HL-60/S4 treated with retinoic acid at 250 ng/mL for 4 days and 3 days (cell line): ENCODE results near the gene GPR173.

Source experiments
- in situ Hi-C: fragments of 300-500 bp; cut with MboI; formaldehyde crosslinking; loops from 2 replicates; pipeline ENCODE4 v1.7.0; 2022; ENCODE audit warnings: low sequenced_read_pairs

GPR173 gene

DNA sequence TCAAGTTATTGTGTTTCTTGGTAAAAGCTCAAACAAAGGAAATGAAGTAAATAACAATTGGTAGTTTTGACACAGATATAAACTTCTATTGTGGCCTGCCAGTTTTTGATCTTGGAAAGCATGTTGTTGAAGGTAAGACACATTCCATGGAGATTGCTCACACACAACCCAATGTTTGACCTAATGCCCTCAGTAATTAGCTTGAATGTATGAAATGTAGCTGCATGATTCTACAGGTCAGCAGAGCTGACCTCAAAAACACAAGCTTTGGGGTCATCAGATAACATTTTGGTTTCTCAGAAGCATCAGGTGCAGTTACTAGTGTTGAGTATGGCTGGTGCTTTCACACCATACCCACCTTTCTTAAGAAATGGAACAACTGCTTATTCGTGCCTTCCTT is 16.5 kb downstream of the GPR173 start:
- in situ Hi-C loops, result no loop called here

DNA sequence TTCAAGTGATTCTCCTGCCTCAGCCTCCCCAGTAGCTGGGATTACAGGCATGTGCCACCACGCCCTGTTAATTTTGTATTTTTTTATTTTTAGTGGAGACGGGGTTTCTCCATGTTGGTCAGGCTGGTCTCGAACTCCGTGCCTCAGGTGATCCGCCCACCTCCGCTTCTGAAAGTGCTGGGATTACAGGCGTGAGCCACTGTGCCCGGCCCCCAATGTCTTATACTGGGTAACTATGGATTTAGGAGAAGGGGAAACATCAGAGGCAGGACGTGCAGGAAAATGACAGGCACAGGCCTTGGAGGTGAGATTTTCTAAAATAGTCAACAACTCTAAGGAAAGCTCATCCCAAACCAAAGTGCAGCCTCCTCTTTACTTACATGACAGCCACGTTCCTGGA is 22.5 kb downstream of the GPR173 start:
- in situ Hi-C loops, result no loop called here

DNA sequence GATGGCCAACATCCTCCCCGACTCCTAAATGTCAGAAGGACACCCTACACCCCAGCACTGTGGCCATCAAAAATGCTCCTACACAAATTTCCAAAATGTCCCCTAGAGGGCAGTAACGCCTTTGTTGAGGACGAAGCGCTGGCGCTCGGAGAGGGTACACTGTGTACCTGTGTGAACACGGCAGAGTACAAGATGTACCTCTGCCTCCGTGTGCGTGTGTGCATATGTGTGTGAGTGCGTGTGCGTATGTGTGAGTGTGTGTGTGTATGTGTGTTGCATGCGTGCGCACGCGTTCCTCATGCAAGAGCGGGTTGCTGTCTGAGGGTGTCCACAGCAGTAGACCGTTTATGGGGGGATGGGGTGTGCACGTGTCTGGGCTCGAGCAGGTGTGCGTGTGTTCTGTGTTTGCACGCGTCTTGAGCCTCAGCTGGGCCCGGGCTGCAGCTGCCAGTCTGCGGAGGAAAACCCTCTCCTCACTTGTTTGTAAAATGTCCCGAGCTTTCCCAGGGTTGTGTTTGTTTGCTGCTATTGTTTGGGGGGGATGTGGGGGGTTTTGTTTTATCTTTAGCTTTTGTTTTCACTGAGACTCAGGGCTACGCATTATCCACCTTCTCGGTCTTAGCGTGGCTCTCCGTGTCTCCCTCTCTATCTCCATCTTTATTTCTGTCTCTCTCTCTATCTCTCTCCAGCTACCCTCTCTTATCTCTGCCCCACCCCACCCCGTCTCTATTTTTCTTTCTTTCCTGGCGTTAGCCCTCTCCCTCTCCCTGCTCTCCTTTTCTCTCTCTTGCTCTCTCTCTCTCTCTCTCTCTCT is 23.2 kb downstream of the GPR173 start:
- in situ Hi-C loops, result no loop called here

DNA sequence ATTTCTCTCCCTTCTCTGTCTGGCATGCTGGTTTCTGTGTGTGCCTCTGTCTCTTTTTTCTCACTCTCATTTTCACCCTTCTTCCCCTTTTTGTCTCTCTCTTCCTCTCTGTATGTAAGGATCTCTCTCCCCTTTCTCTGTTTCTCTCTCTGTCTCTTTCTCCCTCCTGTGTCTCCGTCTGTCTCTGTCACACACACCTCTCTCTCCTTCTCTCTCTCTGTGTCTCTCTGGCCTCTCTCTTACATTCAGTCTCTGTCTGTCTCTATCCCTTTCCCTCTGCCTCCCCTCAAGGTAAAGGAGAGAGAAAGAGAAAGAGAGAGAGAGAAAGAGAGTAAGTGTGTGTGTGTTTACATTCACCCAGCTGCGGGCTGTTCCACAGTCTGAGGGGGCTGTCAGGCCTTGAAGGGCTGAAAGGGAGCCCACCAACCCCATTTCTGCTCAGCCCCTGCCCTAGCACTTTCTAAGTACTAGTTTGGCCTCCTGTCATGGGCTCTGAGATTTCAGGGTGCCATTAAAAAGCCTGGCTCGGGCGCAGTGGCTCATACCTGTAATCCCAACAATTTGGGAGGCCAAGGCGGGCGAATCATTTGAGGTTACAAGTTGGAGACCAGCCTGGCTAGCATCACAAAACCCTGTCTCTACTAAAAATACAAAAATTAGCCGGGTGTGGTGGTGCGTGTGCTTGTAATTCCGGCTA is 24.0 kb downstream of the GPR173 start:
- in situ Hi-C loops, result no loop called here

DNA sequence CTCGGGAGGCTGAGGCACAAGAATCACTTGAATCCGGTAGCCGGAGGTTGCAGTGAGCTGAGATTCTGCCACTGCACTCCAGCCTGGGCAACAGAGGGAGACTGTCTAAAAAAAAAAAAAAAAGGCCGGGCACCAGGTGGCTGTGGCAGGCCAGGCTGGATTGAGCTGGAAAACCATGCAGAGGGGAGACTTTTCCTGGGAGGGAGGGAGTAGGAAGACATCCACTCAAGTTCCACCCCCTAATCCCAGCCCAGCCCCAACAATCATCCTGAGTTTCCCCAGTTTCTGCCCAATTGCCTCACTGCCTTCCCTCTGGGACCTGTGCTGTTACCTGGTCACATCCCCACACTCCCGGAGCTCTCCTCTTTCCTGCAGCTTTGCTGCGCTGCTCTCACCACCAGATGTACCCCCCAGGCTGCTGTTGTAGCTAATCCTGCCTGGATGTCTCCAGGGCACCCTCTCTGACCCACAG is 24.6 kb downstream of the GPR173 start:
- in situ Hi-C loops, result no loop called here

DNA sequence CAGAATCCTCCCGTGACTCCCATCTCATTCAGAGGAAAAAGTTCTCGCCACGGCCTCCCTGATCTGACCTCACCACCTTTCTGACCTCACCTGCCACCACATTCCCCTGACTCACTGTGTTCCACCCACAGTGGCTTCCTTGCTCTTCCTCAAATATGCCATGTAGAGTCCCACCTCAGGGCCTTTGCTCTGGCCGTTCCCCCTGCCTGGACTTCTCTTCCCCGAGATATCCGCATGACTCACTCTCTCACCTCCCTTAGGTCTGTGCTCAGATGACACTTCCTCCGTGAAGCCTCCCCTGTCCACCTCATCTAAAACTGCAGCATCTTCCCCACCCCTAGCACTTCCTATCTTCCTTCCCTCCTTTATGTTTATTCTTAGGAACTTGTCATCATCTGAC is 26.4 kb downstream of the GPR173 start:
- in situ Hi-C loops, result no loop called here

DNA sequence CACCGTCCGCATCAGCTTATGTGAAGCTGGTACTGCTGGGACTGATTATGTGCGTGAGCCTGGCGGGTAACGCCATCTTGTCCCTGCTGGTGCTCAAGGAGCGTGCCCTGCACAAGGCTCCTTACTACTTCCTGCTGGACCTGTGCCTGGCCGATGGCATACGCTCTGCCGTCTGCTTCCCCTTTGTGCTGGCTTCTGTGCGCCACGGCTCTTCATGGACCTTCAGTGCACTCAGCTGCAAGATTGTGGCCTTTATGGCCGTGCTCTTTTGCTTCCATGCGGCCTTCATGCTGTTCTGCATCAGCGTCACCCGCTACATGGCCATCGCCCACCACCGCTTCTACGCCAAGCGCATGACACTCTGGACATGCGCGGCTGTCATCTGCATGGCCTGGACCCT is 28.1 kb downstream of the GPR173 start:
- in situ Hi-C loops, result no loop called here

DNA sequence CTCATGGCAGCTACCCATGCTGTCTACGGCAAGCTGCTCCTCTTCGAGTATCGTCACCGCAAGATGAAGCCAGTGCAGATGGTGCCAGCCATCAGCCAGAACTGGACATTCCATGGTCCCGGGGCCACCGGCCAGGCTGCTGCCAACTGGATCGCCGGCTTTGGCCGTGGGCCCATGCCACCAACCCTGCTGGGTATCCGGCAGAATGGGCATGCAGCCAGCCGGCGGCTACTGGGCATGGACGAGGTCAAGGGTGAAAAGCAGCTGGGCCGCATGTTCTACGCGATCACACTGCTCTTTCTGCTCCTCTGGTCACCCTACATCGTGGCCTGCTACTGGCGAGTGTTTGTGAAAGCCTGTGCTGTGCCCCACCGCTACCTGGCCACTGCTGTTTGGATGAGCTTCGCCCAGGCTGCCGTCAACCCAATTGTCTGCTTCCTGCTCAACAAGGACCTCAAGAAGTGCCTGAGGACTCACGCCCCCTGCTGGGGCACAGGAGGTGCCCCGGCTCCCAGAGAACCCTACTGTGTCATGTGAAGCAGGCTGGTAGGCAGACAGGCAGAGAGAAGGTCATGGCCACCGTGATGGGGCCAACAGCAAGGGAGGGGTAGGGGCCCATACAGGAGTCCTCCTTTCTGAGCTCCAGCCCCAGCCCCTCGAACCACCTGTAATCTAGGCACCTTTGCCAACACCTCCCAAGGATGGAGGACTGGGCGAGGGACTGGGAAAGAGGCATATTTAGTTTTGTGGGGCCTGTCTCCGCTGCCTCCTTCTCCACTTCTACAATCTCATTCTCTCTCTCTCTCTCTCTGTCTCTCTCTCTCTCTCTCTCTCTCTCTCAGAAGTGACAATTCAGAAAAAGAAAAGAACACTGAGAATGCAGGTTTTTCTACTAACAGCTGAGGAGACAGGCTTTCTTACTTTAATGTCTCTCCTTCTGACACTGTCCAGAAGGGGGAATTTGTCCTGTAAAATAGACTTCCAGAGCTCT is 28.9 kb downstream of the GPR173 start:
- in situ Hi-C loops, result no loop called here

DNA sequence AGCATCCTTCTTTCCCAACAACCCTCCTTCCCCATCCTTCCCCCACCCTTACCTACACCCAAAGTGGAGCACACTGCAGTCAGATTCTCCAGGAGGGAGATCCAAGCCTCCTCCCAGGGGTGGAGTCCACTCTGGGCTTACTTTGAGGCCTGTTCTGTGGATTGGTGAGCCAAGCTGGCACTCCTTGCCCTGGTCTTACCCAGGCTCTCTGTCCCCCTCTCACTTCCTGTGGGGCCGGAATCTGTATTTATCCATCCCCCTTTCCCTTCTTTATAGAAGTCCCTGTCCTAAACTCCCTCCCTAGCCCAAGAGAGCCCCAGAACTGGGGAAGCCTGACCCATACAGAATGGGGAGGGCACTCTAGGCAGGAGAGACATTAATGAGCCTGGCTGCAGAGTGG is 30.4 kb downstream of the GPR173 start:
- in situ Hi-C loops, result no loop called here

DNA sequence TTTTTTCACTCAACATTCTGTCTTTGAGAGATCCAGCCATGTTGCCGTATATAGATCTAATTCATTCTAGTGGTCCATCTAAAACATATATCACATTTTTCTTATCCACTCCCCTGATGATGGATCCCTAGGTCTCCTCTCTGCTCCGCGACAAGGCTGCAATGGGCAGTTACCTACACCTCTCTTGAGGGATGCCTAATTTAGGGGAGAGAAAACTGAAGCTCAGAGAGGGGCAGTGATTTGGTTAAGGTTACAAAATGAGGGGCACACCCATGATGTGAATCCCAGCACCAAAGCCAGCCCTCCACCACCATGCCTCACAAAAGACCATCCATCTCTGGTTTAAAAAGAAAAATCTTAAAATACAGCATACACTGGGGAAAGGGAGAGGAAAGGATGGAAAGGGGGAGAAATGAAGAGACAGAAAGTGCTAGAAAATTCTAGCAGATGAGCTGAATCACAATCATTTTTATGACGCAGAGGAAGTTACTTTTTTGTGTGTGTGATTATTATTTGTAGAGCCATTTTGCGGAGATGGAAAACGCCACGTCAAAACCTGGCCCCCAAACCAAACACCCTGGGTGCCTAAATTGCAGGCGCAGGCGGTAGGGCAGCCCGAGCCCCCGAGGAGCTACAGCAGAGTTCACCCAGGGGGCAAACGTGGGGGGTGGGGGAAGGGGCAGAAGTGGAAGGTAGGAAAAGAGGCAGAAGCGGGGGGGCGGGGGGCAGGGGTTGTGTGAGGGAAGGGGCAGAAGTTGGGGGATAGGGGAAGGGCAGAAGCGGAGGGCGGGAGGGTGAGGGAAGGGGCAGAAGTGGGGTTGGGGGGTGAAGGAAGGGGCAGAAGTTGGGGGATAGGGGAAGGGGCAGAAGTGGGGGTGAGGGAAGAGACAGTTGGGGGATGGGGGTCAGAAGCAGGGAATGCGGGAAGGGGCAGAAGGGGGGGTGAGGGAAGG is 32.3 kb downstream of the GPR173 start:
- in situ Hi-C loops, result no loop called here

DNA sequence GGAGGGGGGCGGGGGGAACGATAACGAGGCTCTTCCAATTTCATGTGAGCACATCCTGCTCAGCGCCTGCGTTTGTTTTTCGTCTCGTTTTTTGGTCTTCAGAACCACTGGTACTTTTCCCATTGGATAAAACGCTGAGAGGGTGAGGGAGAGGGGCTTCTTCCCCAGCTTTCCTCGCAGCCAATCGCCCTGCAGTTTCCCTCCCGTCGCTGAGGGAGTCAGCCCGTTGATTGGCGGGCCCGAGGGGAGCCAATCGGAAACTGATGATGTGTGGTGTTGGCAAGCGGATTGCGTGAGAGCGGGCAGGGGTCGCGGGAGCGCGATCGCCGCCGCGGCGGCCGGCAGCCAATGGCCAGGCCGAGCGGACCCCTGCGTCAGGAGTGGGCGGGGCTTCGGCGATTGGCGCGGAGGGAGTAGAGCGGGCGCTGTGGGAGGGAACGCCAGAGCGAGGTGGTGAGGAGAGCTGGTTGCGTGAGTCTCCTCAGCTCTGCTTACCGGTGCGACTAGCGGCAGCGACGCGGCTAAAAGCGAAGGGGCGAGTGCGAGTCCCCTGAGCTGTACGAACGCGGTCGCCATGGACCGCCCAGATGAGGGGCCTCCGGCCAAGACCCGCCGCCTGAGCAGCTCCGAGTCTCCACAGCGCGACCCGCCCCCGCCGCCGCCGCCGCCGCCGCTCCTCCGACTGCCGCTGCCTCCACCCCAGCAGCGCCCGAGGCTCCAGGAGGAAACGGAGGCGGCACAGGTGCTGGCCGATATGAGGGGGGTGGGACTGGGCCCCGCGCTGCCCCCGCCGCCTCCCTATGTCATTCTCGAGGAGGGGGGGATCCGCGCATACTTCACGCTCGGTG is 33.6 kb downstream of the GPR173 start, which contains the start of gene TSPYL2:
Gene TSPYL2 (plus strand): TSS at position 443 of the 848 bp plus-strand sequence. CDS start 132 bp downstream, at position 575.
- in situ Hi-C loops, result no loop called here

DNA sequence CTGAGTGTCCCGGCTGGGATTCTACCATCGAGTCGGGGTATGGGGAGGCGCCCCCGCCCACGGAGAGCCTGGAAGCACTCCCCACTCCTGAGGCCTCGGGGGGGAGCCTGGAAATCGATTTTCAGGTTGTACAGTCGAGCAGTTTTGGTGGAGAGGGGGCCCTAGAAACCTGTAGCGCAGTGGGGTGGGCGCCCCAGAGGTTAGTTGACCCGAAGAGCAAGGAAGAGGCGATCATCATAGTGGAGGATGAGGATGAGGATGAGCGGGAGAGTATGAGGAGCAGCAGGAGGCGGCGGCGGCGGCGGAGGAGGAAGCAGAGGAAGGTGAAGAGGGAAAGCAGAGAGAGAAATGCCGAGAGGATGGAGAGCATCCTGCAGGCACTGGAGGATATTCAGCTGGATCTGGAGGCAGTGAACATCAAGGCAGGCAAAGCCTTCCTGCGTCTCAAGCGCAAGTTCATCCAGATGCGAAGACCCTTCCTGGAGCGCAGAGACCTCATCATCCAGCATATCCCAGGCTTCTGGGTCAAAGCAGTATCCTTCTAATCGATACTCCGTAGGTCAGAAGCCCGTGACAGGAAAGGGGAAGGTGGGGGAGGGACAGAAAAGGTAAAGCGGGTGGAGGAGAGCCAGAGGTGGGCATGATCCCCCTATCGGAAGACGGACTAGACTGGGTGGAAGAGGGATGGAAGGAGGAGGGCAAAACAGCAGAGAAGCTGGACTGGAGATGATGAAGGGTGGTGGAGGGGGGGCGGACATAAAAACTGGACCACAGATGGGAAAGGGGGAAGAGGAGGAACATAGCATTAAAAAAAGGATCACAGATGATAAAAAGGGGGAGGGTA is 34.4 kb downstream of the GPR173 start:
- in situ Hi-C loops, result no loop called here

DNA sequence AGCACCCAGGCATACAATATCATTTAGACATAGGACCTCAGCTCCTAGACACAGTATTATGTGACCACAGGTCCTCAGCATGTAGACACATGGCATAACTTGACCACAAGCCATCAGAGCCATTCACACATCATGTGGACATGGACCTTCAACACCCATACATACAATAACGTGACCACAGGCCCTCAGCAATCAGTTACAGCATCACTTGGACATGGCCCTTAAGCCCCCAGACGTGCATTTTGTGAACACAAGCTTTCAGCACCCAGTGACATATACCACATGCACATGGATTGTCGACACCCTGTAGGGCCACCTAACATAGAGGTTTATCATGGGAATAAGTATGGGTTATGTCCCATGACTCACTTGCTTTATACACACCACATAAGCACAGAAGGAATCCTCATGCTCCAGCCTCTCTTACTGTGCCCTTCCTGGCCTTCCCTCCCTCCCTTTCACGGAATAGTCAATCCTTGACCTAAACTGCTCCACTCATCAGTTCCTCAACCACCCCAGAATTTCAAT is 35.5 kb downstream of the GPR173 start:
- in situ Hi-C loops, result no loop called here

DNA sequence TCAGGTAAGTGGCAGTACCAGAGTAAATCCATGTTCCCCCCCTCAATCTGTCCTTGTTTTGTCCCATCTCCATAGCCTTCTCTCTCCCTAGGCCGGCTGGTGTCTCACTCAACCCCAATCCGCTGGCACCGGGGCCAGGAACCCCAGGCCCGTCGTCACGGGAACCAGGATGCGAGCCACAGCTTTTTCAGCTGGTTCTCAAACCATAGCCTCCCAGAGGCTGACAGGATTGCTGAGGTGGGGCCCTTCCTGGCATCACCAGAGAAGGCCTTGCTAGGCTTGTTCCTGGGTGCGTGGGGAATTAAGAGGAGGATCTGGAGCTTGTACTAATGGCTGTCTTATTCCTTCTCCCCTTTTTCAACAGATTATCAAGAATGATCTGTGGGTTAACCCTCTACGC is 36.3 kb downstream of the GPR173 start:
- in situ Hi-C loops, result no loop called here

DNA sequence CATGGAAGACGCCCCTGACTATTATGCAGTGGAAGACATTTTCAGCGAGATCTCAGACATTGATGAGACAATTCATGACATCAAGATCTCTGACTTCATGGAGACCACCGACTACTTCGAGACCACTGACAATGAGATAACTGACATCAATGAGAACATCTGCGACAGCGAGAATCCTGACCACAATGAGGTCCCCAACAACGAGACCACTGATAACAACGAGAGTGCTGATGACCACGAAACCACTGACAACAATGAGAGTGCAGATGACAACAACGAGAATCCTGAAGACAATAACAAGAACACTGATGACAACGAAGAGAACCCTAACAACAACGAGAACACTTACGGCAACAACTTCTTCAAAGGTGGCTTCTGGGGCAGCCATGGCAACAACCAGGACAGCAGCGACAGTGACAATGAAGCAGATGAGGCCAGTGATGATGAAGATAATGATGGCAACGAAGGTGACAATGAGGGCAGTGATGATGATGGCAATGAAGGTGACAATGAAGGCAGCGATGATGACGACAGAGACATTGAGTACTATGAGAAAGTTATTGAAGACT is 37.2 kb downstream of the GPR173 start:
- in situ Hi-C loops, result no loop called here

DNA sequence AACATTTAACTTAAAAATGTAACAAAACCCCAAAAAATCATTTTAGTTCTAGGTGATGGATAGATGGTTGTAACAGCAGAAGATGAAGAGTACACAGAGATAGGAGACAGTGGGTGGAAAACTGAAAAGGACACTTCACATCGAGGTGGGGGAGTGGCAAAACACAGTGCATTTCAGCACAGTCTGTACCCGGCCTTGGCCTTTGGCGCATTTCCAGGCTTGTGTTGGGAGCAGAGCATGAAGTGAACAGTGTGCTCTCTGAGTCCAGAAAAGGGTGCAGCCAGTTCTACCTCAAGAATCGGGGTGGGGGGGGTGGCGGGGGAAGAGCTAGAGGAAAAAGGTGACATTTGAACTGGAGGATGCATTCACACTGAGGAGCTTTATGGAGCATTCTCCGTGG is 37.9 kb downstream of the GPR173 start:
- in situ Hi-C loops, result no loop called here

DNA sequence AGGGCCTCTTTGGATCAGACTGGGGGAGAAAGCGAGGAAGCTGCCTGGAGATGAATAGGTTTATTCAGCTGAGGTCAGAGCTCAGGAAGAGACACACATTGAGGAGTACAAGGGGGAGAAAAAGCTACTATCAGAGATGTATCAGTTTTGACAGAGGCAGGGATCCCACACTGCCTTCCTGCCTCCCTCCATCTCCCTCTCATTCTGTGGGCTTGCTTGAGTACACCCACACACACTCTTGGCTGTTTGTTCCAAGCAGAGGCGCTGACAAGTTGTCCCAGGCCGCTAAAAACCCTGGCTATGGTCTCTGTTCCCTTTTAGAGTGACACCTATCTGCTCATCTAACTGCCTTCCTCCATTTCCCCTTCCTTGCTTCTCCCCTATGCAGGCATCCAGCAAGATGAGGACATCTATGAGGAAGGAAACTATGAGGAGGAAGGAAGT is 38.8 kb downstream of the GPR173 start:
- in situ Hi-C loops, result no loop called here
